ENCODE data around the gene PDE2A.

- TF ChIP-seq POLR2A (IDR thresholded peaks at IDR 0.05; ENCODE audit: low read depth) = no peak
- no peak for TF ChIP-seq CTCF (IDR thresholded peaks at IDR 0.05)
These were observed 15.9 kb upstream of the PDE2A start for GRCh38 chr11:72690166-72690565.

All from esophagus muscularis mucosa (tissue), 3 donors.